HG03103 (cell line): ENCODE data around the gene BCOR.

ENCODE experiments used
- ATAC-seq: cut with Tn5 transposase; IDR thresholded peaks from one replicate; pipeline ENCODE4 v1.9.1; 2021; ENCODE audit warnings: low read depth; ENCODE audit not compliant: unreplicated experiment

The BCOR gene

GRCh38 chrX:40099055-40099958 lies 1.5 kb upstream of the BCOR start:
- ATAC-seq = peak; percentile 34

- no peak for ATAC-seq
Measured at GRCh38 chrX:40098264-40099054, 701 bp upstream of the BCOR start.

GRCh38 chrX:40097141-40097503 lies 636 bp downstream of the BCOR start:
- ATAC-seq = no peak

GRCh38 chrX:40096395-40097091 lies 1.2 kb downstream of the BCOR start:
- ATAC-seq = no peak

- ATAC-seq = no peak
Measured at GRCh38 chrX:40095583-40096394, 2.0 kb downstream of the BCOR start.

GRCh38 chrX:40094900-40095582 lies 2.7 kb downstream of the BCOR start:
- no peak for ATAC-seq

GRCh38 chrX:40094041-40094899 lies 3.5 kb downstream of the BCOR start:
- ATAC-seq = no peak

- ATAC-seq = no peak
Measured at GRCh38 chrX:40093586-40093985, 4.2 kb downstream of the BCOR start.

GRCh38 chrX:40092808-40093435 lies 4.8 kb downstream of the BCOR start:
- no peak for ATAC-seq

GRCh38 chrX:40091691-40092421 lies 5.9 kb downstream of the BCOR start:
- no peak for ATAC-seq

- ATAC-seq = no peak
Measured at GRCh38 chrX:40090961-40091360, 6.8 kb downstream of the BCOR start.

GRCh38 chrX:40090050-40090804 lies 7.5 kb downstream of the BCOR start:
- no peak for ATAC-seq

- ATAC-seq = no peak
Measured at GRCh38 chrX:40088803-40089540, 8.8 kb downstream of the BCOR start.

GRCh38 chrX:40088299-40088625 lies 9.5 kb downstream of the BCOR start:
- ATAC-seq = no peak

GRCh38 chrX:40087425-40088298 lies 10.1 kb downstream of the BCOR start:
- no peak for ATAC-seq
